ENCODE measurements around the gene ELK1.

ELK1 gene

GRCh38 chrX:47644557-47645091 is 5.7 kb downstream of the ELK1 start:
- DNase-seq, result no peak

DNA sequence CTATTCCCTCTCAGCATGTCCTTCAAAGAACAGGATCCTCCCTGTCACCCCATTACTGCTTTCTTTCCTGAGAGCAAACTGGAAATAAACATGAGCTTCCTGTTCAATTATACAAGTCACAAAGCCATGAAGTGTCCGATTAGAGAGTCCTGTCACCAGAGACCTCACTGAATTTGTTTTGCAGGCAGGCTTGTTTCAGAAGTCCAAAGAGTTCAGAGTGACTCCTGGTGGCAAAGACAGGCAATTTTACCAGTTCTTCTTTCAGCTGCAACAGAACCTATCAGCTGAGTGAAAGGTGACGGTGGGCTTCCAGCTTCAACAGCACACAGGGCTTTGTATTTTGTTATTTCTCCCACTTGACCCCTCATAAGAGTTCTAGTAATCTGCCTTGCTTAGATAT is 6.4 kb downstream of the ELK1 start:
- DNase-seq, result no peak

- no peak for DNase-seq
These were observed 11.5 kb downstream of the ELK1 start for GRCh38 chrX:47638816-47639215.

DNA sequence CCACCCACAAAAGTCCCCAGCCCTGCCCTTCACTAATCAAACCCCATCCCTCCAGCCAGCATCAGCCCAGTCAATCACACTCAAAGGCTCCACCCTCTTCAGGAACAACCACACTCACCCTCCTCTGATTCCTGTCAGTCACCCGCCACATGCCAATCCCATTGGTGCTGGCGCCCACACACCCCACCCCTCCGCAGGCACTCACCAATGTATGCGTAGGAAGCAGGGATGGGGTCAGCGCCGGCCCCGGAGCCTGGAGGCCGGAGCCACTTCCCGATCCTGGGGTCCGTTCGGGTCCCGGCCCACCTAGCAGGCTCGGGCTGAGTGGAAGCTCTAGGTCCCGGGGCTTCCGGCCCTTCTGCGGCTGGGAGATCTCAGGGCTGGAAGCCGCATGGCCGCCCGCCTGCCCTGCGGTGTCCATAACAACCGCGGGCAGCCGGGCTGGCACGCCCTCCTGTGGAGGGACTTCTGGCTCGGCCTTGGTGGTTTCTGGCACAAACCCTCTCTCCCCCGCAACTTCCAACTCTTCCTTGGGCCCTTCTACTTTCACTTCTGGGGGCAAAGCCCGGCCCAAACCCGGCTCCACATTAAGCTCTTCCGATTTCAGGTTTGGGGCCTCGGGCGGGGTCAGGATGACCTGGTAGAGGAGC is 12.7 kb downstream of the ELK1 start:
- no peak for DNase-seq

DNA sequence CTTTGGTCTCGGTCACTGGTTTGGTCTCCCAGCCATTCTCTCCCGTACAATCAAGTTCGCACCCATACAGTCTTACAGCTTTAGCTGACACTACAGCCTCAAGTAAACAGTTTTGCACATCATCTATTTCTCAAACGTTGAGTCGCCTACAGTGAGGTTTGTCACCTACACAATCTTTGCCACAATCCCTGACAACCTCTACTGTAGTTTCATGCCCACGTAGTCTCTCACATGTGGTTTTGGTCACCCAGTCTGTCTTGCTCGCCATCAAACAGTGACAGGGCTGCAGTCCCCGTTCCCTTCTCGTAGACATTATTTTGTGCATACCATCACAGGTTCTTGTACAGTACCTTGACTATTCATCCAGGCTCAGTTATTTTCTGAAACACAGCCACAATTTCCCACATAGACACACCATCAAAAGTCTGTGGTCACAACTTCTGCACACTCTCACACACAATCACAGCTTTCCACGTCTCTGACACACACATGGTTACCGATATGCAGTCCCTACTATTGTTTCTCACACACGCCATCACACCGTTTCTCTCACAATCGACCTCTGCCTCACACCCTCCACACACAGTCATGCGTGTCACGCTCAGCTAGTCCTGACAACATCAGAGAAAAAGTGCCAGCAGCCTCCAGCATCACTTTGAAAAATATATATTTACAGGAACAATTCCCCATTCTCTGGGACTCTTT is 15.3 kb downstream of the ELK1 start:
- no peak for DNase-seq

DNA sequence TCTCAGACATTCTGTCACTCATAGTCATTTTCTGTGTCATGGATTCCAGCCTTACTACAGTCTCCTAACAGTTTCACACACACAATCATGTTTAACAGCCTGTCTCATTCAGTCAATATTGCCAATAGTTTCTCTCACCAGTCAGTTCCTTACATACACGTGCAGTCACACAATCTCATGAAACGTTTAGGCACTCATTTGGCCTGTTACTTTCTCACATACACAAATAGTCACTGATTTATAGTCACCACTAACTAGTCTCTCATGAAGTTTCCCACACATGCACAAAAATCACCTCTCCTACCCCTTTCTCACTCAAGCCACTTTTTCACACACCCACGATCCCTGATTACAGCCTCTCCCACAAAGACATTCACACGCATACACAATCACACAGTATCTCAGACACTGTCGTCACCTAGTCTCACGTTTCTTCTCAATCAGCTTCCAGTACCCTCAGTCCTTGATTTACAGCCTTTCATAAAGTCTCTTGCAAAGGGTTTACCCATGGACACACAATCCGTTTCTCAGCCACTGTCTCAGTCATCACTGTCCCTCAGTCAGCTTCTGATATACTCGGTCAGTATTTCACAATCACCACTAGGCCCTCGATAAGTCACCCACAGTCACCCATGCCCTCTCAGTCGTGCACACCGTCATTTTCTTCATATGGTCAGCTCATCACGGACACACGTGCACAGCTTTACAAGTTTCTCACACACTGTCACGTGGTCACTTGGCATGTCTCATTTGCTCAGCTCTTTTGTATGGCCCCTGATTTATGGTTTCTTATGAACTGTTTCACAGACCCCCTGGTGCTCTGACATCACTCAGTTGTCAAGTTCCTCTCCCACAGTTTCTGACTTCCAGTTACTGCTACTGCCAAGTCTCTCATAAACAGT is 16.4 kb downstream of the ELK1 start:
- no peak for DNase-seq

DNA sequence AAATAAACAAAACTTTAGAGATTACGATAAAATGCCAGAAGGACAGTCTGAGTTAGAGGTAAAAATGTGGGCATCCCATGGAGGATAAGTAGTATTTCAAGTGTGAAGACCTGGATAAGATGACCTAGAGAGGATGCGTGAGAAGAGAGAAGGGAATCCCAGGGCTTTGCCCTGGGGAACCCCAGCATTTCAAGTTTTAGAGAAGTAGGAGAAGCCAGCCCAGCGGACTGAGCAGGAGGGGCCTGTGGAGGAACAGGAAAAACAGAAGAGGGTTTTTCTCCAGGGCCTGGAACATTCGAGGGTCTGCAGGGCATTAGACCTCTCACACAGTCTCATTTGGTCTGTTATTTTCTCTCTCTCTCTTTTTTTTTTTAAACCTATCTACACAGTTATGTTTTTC is 17.7 kb downstream of the ELK1 start:
- no peak for DNase-seq

DNA sequence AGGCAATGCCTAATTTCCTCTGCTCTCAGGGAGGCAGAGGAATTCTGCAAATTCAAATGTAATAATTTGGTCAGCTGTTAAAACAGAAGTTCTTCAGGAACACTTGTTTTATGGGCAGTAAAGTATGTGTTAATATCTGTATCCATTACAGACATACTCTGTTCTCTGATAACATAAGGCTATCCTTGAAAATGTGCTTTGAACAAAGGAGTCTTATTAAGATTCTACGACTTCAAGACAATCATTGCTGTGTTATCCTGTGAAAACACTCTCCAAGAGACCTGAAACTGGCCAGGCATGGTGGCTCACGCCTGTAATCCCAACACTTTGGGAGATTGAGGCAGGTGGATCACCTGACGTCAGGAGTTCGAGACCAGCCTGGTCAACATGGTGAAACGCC is 18.7 kb downstream of the ELK1 start:
- DNase-seq, result no peak

DNA sequence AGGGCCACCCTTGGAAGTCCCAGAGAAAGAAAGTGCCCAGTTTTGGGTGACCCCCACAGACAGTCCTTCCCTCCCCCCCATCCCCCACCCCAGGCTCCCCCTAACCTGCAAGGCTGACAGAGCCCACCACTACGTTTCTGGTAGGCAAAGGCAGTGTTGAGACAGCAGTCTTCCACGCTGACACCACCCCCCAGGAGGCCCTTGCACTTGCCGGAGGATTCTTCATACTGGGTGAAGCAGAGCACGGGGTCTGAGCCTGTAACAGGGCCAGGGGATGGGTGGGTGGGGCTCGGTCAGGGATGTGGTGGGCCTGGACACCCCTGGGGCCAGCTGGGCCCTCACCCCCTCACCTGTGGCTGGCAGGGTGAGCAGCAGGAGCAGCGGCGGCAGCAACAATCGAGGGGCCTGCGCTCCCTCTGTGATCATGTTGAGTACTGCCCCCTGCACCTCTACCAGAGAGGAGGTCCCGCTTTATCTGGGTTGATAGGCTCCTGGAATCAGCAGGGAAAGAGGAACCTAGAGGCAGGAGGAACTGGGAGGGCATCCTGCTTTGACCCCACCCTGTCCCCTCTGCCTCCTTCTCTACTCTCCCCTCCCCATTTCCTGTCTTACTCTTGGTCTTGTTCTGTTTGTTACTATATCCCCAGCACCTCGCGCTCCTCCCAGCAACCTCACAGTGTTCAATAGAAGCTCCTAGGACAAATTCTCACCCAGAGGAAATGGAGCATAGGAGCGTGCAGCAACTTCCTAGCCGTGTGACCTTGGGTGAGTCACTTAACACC is 20.8 kb downstream of the ELK1 start, which contains the start of gene CFP:
Gene CFP (minus strand): TSS at position 512 of the 782 bp plus-strand sequence. CDS start 86 bp downstream, at position 426.
- DNase-seq, result no peak

DNA sequence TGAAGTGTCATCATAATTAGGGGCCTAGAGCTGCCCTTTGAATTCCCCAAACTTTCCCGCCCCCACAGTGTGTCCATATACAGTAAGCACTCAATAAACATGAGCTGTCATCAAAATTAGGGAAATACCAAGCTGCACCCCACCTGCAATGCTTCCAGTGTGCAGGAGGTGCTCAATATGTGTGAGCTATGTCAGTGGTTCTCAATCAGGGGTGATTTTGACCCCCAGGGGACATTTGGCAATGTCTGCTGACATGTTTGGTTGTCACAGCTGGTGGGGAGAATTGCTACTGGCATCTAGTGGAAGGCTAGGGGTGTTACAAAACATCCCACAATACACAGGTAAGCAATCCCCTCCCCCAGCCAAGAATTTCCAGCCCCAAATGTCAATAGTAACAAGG is 21.4 kb downstream of the ELK1 start:
- no peak for DNase-seq

DNA sequence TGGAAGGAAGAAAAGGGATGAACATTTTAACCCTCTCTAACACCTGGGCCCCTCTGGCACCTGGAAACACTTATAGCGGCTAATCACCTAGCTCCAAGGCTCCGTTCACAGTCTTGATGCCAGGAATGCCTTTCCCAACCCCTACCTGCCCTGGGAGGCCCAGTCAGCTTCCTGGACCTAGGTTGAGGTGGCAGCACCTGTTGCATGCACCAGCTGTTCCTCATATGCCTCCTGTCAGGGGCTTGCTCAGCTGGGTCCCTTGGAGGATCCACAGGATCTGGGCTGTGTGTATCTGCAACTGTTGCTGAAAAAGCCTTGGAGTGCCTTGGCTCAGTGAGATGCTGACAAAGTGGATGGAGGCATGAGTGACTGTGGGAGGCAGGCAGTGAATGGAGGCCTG is 25.0 kb downstream of the ELK1 start:
- no peak for DNase-seq

DNA sequence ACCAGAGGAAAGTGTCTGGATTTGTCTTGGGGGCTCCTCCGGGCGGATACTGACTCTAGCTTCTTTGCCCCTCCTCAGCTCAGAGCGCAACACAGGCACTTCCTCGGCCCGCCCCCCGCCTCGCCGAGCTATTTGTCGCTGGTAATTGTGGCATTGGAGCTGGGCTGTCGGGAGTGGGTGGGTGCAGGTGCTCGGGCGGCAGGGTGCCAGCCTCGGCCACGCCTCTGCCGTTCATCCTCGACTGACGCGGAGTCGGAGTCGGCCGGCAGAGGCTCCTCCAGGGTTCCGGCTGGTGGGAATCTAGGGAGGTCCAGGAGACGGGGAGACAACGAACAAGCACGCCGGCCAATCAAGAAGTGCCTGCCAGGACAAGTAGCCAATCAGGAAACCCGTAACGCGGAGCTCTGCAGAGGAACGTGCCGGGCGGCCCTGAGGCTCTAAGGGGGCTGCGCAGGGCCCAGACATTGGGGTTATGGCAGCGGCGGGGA is 26.8 kb downstream of the ELK1 start:
- DNase-seq, result peak; percentile 73

- DNase-seq, result no peak
These were observed 28.5 kb downstream of the ELK1 start for GRCh38 chrX:47621851-47622250.

DNA sequence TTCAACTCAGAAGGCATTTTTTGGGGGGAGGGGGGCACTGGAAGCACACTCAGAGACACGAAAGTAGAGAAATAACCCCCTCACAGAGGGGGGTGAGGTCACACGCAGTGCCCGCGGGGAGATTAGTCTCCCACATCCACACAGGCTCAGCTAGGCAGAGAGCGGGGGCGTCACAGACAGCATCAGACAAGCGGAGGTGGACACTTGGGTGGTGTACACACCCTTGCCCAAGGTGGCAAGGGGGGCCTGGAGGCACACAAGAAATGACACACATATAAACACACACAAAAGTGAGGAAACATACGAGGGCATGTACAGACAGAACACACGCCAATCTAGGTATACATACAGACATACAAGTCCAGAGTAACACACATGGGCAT is 30.1 kb downstream of the ELK1 start:
- no peak for DNase-seq

GRCh38 chrX:47619486-47620302 is 30.7 kb downstream of the ELK1 start, which contains the start of gene SYN1:
SYN1 (minus strand) TSS chrX:47619857; CDS start chrX:47619728, 129 bp downstream.
- peak; percentile 82 for DNase-seq

GRCh38 chrX:47618923-47619485 is 31.4 kb downstream of the ELK1 start:
- DNase-seq, result no peak

GRCh38 chrX:47614618-47615017 is 35.7 kb downstream of the ELK1 start:
- DNase-seq, result no peak

- DNase-seq, result no peak
These were observed 37.3 kb downstream of the ELK1 start for GRCh38 chrX:47613082-47613481.

DNA sequence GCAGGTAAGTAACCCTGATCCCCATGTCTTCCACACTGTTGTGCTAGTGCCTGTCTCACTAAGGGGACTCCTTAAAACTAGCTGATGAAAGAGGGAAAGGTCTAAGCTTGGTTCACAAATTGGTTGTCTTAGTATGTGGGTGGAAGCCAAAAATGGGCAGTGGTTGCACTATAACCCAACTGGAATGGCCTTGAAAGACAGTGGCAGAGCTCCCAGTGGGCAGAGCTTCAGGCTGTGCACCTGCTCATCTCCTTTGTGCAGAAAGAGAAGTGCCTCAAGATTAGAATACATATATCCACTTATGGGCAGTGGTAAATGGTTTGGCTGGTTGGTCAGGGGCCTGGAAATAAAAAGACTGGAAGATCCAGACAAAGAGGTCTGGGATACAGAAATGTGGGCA is 37.9 kb downstream of the ELK1 start:
- no peak for DNase-seq

DNA sequence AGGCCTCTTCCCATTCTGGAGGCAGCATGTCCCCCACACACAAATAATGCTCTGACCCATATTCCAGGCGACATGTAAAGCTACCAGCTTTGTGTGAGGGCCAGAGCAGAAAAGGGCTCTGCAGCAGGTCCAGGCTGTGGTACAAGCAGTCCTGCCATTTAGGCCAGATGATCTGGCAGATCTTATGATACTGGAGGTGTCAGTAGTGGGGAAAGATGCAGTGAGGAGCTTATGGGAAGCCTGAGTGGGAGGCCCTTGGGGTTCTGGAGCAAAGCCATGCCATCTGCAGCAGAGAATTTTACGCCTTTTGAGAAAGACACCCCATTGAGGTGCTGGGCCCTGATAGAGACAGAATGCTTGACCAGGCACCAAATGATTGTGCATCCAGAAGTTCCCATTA is 38.4 kb downstream of the ELK1 start:
- DNase-seq, result no peak

GRCh38 chrX:47611489-47611888 is 38.9 kb downstream of the ELK1 start:
- DNase-seq, result no peak

All from right forelimb (tissue), 1 donor.